ENCODE measurements around the gene PAPSS1.
"Not testable (repeated sequence)": the region's sequence is repeated elsewhere in the genome, so short reads cannot be mapped to it uniquely, and the experiment has no call there.

PAPSS1 gene

DNA sequence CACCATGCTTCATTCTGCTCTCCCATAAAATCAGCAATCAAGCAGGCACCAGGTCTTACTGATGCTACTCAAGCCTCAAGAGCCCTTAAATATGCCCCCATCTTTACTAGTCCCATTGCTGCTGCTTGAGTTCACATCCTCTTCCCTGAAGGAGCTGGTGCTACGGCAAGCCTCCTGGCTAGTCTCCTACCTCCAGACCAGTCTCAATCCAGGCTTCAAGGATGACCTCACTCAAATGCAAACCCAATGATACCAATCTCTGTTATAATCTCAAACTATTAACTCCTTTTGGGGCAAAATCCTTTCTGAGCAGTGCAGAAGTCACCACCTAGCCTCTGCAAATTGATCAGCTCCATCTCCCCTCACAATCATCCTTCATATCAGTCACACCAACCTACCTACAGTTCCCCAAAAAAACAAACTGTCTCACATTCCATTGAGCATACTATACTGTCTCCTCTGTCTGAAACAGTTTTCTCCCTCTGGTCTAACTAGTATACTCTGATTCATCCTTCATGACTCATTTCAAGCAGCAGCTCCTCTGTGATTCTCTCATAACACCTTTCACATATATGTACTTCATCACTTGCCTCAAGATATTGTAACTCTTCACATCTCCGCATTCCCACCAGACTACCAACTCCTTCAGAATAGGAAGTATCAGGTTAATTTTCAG, 30.0 kb downstream of the PAPSS1 start:
- no peak for DNase-seq (ENCODE audit: low spot score)

DNA sequence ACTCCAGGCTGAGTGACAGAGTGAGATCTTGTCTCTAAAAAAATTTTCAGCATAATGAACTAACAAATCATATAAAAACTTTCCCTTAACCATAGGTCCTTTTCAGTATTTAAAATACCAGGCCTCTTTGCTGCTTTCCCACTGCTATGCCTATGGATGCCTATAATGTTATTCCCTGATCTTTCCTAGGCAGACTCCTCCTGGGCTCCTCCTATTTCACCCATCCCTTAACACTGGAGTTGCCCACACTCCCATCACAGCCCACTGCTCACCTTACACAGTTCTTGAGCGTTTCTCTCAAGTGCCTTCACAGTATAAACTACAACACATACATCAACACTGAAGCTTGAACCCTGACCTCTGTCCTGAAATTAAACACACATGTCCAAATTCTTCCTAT, 31.6 kb downstream of the PAPSS1 start:
- no peak for DNase-seq (ENCODE audit: low spot score)

DNA sequence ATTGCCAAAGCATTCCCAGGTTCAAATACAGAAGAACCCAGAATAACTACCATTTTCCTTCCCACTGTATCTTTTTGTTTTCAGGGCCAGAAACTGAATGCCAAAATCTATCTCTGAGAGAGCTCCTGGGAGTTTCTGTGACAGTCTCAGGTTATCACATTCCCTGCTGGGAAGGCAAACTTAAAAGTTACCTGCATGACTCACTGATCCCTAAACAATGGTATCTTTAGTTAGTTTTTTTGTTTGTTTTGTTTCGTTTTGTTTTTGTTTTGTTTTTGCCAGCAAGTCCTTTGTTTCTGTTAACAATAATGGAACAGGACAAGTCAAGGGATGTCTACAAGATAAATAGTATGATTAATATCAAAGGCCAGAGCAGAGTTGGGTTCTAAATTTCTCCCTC, 34.3 kb downstream of the PAPSS1 start:
- no peak for DNase-seq (ENCODE audit: low spot score)

GRCh38 chr4:107683873-107684272, 36.2 kb downstream of the PAPSS1 start:
- DNase-seq (ENCODE audit: low spot score) = no peak

- DNase-seq (ENCODE audit: low spot score) = no peak
Measured at GRCh38 chr4:107682306-107682705, 37.7 kb downstream of the PAPSS1 start.

DNA sequence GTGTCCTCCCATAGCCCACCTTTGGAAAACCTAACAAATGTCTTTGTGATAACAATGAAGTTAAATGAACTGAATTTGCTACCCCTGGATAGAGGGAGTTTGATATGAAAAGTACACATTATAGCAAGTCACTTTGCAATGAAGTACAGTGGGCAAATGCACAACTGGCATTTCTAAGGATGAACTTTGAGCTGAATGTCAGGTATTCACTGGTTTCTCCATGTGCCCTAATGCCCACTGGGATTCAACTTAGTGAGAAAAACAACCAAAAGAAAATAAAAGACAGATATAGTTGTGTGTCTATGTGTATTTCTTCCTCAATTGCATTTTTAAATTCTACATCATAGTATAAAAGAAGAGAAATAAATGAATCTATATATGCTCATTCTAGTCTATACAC, 51.0 kb downstream of the PAPSS1 start:
- DNase-seq (ENCODE audit: low spot score) = no peak

DNA sequence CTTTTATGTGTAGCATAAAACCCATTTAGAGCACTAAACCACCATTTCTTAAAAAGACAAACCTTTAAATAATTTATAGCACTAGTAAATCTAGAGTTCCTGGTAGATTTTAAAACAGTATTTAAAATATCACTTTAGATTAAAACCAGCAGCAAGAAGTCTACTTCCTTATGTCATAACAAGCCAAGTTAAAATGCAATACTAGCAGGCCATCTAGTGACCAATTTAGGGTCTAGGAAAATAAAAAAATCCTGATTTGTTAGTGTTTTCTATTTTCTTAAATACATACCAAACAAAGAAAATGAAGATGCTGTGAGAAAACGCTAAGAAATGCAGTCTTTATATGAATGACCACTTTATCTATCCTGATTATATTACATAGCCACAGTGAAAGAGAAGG, 53.9 kb downstream of the PAPSS1 start:
- no peak for DNase-seq (ENCODE audit: low spot score)

DNA sequence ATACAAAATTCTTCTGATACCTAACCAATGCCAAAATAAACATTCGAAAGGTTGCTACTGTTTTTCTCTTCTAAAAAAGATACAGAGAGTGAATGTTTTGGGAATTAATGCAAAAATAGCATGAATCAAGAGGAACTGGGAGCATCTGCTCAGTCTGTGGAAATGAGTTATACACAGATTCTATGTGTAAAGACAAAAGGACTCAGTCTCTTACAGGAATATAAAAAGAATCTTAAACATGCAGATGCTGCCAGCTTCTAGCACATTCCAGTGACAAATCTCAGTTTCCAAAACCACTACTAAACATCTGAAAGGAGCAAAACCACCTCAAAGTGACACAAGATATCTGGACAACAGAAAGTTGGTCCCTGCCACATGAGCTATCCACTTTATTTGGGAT, 55.0 kb downstream of the PAPSS1 start:
- no peak for DNase-seq (ENCODE audit: low spot score)

GRCh38 chr4:107658400-107659336, 61.4 kb downstream of the PAPSS1 start:
- no peak for DNase-seq (ENCODE audit: low spot score)

- no peak for DNase-seq (ENCODE audit: low spot score)
Measured at GRCh38 chr4:107655289-107655688, 64.7 kb downstream of the PAPSS1 start.

DNA sequence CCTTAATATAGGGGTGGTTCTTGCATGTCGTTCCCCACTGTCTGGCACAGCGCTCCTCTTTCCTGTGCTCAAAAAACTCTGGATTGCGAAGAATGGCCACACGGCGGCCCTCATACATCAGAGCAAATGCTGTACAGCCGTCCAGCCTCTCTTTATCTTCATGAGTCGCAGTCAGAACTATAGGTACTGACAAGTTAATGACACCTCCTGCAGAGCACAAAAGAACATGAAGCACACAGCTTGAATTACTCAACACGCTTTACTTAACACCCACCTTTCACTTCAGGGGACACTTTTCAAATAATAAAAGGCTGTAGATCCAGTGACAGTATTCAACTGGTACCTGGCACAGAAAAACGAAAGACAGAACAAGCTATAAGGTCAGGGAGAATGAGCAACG, 65.3 kb downstream of the PAPSS1 start:
- DNase-seq (ENCODE audit: low spot score) = no peak

- not testable (repeated sequence) for DNase-seq (ENCODE audit: low spot score)
Measured at GRCh38 chr4:107651408-107651807, 68.6 kb downstream of the PAPSS1 start.

GRCh38 chr4:107650251-107650650, 69.8 kb downstream of the PAPSS1 start:
- no peak for DNase-seq (ENCODE audit: low spot score)

DNA sequence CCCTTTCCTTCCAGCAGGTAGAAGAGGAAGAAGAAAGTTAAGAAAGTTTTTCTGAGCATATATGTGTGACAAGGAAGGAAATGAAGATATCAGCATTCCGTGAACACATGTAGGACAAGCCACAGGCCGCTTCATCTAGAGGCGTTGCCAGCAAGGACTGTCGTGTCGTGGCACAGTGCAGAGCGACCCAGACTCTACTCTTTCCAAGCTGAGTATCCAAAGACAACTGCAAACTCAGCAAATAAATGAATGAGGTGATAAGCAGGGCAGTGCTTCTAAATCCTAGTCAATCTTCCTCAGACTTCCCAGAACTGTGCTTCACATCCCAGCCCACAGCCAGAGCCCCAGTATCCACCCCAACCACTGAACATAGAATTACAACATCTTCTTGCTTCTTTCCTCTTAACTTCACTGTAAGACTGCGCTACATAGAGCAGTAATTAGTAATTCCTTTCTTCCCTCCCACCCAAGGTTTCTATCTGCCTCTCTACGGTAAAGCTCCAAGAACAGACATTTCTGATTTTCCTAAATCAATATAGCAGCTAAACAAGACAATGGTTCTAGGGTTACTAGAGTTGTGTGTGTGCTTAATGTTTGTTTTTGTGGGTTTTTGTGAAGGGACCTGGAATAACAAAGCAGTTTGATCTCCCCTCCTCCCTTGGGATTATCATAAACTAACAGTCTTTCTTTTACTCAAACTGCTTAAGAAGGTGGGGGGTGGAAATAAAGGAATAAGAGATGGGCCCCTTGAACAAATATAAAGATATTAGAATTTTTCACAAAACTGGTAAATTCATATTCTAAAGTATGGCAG, 71.6 kb downstream of the PAPSS1 start:
- no peak for DNase-seq (ENCODE audit: low spot score)

- no peak for DNase-seq (ENCODE audit: low spot score)
Measured at GRCh38 chr4:107647591-107647990, 72.4 kb downstream of the PAPSS1 start.

DNA sequence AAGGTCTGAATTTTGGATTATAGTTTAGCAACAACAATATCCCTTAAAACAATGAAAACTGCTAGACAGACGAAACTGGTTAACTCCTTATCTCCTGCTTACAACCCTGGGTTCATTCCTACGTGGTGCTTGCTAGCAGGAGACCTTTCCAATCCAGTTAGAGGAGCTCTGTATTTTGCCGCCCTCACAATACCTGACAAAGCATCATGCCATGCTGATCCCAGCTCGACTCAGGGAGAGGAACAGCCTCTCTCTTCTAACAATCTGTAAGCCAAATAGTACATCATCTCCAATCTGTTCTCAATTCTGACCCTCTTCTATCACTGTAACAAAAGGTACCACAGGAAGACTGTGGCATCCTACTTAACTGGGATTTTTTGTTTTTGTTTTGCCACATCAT, 74.4 kb downstream of the PAPSS1 start:
- no peak for DNase-seq (ENCODE audit: low spot score)

DNA sequence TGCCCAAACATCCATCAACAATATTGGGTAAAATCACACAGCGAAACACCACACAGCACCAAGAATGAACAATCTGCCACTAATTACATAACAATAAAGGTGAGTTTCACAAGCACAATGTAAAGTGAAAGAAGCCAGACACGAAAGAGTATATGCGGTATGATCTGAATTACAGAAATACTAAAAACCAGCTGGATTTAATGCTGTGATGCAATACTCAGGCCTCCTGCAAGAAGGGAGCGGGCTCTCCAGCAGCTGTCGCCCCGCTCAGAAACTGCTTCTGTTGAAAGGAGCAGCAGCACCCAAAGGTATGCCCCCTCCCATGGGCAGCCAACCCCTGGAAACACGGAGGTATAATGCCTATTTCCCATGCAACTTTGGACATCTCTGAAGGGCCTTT, 77.0 kb downstream of the PAPSS1 start:
- no peak for DNase-seq (ENCODE audit: low spot score)

DNA sequence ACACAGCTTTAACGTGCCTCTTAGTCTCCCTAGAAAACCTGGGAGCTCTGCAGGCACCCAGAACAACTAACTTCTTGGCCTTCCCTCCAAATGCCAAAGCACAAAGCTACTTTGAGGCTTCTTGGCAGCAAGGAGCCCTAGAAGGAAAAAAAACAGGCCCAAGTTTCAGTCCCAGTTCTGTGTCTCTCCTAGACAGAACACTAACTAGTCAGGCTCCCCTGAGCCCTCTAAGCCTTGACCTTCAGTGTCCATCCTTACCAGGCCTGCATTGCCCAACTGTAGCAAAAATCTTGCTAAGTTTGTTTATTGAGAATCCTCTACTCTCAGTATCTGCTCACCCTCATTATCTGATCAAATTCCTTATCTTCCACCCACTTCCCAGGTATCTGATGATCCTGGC, 79.2 kb downstream of the PAPSS1 start:
- no peak for DNase-seq (ENCODE audit: low spot score)

- no peak for DNase-seq (ENCODE audit: low spot score)
Measured at GRCh38 chr4:107640197-107640596, 79.8 kb downstream of the PAPSS1 start.

DNA sequence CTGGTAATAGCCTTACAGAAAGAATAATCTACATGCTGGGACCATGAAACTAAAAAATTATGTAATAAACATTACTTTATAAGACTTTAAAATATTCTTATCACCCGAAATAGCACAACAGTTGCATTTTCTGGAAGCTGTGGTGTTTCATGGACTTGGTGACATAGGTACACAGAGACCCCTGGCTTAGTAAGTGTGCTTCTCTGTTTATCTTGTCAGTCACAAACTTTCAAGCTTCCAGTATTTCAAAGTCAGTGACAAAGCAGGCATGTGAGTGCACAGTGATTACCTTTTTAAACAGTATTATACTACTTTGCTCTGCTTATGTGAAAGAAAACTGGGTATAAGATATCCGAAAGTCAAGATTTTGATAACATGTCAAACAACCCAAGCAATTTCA, 84.3 kb downstream of the PAPSS1 start:
- DNase-seq (ENCODE audit: low spot score) = no peak

- no peak for DNase-seq (ENCODE audit: low spot score)
Measured at GRCh38 chr4:107631560-107631959, 88.5 kb downstream of the PAPSS1 start.

- no peak for DNase-seq (ENCODE audit: low spot score)
Measured at GRCh38 chr4:107630185-107630705, 89.8 kb downstream of the PAPSS1 start.

Data from HuH-7.5 (cell line).